Right ventricle myocardium superior (tissue), 1 donor: ENCODE results near the gene MIF4GD. TPM values are rescaled to one million over a fixed set of nuclear protein-coding genes. Genes with fewer than 3 reads are reported as not detected.
"Not testable (repeated sequence)": the region's sequence is repeated elsewhere in the genome, so short reads cannot be mapped to it uniquely, and the experiment has no call there.

Source experiments
- ATAC-seq: fragments of 200-7000 bp; cut with Tn5 transposase; one replicate; pipeline ENCODE4 v1.9.1; 2020; ENCODE audit warnings: mild to moderate bottlenecking; ENCODE audit not compliant: poor library complexity
- DNase-seq: peaks from one replicate; pipeline ENCODE4 v3.0.0-alpha.2; 2020
- intact Hi-C: fragments of 100-400 bp; cut with DNase I; formaldehyde crosslinking; loops from one replicate; pipeline ENCODE4 v1.11.2; 2022
- total RNA-seq: library from RNA; stranded (reverse); fragmentation: NEBNext Ultra II Directional; extraction: Animal tissue kit (Norgen Biotek cat#: 25700); gene quantifications from one replicate; pipeline ENCODE4 v1.2.1, GENCODE V29; 2021
- donor health status: DM: no; HTN: yes; CAD: no; lungs with severe emphysema.

MIF4GD gene
- total RNA-seq, 1 donor from 2014 or later, result 13.7 TPM

DNA sequence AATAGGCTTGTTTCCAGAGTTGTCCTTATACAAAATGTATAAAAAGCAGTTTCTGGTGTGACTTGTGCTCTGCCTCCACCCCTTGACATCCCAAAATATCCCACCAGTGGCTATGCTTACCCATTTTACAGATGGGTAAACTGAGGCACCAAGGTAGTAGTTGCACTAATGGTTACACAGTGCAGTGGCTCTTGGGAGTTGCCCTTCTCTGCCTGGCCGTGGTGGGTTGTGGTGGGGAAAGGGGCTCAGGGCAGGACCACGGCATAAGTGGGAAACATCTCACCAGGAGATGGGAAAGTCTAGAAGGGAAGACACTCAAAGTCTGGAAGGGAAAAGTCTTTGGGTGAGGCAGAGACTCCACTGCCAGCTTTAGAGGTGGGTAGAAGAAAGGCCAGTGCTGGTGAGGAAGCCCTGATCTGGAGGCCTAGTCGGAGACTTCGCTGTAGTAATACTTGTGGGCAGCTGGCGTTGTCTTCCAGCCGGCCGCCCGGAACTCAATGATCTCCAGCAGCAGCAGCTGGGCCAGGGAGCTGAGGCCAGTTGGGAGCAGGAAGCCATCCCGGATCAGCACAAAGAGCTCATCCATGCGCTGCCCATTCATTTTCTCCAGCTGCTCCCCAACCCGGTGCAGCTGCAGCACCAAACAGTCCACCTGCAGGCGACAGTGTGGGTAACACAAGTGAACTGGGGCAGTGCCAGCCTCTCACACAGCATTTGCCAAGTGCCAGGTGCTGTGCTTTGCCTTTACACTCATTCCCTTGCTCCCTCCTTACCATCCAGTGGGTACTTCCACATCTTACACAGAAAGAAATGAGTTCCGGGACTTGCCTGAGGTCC is 4.5 kb downstream of the MIF4GD start:
- intact Hi-C loops, result no loop called here
- DNase-seq (no peak), ATAC-seq (no peak)

DNA sequence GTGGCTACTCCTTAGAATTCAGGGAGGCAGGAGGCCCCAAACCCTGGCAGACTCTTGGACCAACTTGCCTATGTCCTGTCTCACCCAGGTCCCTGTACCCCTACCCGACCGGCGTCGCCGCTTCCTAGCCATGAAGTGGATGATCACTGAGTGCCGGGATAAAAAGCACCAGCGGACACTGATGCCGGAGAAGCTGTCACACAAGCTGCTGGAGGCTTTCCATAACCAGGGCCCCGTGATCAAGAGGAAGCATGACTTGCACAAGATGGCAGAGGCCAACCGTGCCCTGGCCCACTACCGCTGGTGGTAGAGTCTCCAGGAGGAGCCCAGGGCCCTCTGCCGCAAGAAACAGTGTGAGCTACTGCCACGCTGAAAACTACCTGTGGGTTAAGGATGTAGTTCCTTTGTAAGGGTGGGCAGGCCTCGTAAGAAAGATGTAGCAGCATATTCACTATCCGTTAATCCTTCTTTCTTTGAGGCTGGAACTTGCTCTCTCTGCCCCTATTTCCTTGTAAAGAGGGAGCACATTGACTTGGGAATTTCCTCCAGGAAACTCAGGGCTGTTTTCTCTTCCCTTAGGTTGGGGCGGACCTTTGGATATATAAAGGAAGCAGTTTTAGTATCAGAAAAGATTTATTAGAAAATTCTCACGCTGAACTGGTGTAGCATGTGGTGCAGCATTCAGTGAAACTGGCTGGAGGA is 5.3 kb downstream of the MIF4GD start:
- no peak for ATAC-seq
- intact Hi-C loops, result no loop called here
- DNase-seq, result no peak

DNA sequence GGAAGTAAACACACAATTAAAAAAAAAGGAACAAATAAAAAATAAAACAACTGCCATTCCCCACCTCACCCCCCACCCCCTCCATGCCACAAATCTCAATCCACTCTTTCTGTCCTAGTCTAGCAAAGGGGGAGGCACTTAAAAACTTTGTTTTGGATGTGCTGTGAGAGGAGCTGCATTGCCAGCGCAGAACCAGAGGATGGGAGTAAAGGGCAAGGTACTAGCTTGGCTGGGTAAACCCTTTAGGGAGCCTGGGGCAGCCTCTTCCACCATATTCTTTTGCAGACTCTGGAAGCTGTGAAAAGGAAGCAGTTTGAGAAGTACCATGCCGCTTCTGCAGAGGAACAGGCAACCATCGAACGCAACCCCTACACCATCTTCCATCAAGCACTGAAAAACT is 8.0 kb downstream of the MIF4GD start:
- no peak for ATAC-seq
- DNase-seq, result no peak
- intact Hi-C loops, result no loop called here

DNA sequence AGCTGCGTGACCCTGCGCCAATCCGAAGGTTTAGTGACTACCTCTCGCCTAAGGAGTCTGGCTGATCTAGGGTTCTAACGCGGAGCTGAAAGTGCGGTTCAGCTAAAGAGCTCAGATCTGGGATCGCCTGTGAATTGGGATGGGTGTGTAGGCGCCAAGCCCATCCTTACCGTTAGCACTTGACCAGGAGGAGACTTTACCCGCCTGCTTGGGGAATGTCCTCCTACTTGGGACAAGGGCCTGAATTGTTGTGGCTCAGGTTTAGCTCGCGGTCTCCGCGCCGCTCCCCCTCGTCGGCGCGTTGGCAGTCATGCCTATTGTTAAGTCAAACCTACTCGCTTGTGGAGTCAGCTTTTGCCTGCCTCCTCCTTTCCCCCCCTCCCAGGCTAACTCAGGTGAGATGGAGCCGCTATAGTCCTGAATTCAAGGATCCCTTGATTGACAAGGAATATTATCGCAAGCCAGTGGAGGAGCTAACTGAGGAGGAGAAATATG is 8.9 kb downstream of the MIF4GD start:
- intact Hi-C loops, result no loop called here
- ATAC-seq, result no peak
- DNase-seq, result no peak

DNA sequence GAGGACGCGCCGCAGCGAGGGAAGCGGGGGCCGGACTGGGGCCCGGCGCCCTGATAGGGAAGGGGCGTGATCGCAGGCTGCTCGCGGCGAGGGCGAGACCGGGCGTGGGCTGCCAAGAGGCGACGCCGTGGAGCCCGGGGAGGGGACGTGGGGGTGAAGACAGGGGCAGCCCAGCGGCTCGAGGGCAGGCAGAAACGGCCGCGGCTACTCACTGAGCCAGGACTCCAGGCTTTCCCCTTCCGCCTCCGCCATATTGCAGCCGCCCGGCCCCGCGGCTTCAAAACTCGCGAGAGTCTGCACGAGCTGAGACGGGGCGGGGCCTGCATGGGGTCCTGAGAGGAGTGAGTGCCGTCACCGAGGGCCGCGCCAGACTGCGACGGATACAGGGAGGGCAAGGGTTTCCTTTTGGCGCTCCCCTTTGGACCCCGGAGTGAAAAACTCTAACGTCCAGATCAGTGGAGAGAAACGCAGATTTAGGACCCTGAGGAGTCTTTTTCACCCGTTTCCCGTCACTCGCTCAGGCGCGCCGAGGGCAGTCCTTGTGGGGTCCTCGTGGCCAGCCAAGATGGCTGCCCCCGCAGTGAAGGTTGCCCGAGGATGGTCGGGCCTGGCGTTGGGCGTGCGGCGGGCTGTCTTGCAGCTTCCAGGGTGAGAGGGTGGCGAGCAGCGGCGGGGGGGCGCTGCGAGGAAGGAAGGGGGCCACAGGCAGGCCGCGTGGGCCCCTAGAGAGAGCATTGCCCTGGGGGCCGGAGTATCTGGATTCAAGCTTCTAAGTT is 9.5 kb downstream of the MIF4GD start, which contains the start of the genes GGA3 and MRPS7:
Gene GGA3, minus strand, starts transcription at position 271 of the 776 bp plus-strand sequence. Its CDS starts 19 bp downstream, at position 252.
Gene MRPS7, plus strand, starts transcription at position 544 of the 776 bp plus-strand sequence. Its CDS starts 22 bp downstream, at position 566.
- intact Hi-C loops, result no loop called here
- peak; percentile 99 for ATAC-seq

DNA sequence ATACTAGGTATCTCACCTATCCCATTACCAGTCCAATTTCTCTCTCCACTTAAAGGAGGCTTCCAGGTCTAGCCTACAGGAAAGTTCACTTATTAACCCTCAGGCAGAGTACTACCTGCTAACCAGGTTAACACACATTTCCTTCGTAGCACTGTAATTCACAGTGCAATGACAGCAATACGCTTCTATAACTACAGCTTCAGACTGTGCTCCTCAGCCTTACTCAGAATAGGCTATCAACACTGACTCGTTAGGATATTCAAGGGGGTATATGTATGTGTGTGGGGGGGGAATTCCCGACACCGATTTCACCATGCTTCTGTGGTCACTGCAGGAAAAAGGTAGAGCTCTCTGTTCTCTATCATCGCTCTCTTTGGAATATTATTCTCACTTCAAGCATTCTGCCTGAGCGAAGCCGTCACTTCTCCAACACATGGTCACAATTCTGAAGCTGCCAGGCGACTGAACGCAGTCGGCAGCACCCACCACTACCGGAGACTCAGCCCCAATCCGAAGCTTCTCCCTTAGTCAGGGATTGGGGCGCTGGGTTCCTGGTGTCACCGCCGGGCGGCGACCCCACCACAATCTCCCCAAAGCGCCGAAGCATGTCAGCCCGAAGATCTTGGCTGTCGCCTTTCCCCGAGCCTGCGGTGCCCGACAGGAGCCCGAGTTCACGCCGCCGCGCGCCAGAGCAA is 10.2 kb downstream of the MIF4GD start:
- ATAC-seq (peak; percentile 6), DNase-seq (no peak)
- intact Hi-C loops, result no loop called here

More for the DNA sequence above, 9.5 kb downstream of the MIF4GD start, which contains the start of the genes GGA3 and MRPS7:
- peak; percentile 98 for DNase-seq

DNA sequence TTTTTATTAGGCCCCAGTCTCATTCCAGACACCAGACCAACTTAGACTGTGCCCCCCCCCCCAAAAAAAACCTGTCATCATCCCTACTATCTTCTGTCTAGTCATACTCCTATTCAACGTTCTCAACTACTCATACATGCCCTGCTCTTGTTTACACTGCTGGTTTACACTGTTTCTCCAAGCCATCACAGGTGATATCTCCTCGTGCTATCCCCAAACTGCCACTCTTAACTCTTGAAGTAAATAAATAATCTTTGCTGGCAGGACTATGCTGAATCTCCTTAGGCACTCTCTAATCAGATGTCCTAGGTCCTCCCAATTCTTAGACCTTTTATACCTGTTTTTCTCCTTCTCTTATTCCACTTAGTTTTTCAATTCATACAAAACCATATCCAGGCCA is 13.8 kb downstream of the MIF4GD start:
- intact Hi-C loops, ATAC-seq, DNase-seq: not testable (repeated sequence)

DNA sequence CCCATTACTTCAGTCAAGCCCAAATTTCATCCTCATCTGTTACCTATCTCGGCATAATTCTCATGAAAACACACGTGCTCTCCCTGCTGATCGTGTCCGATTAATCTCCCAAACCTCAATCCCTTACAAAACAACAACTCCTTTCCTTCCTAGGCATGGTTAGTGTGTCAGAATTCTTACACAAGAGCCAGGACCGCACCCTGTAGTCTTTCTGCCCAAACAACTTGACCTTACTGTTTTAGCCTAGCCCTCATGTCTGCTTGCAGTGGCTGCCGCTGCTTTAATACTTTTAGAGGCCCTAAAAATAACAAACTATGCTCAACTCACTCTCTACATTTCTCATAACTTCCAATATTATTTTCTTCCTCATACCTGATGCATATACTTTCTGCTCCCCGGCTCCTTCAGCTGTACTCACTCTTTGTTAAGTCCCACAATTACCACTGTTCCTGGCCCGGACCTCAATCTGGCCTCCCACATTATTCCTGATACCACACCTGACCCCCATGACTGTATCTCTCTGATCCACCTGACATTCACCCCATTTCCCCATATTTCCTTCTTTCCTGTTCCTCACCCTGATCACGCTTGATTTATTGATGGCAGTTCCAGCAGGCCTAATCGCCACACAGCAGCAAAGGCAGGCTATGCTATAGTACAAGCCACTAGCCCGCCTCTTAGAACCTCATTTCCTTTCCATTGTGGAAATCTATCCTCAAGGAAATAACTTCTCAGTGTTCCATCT is 14.9 kb downstream of the MIF4GD start:
- intact Hi-C loops, ATAC-seq, DNase-seq: not testable (repeated sequence)

DNA sequence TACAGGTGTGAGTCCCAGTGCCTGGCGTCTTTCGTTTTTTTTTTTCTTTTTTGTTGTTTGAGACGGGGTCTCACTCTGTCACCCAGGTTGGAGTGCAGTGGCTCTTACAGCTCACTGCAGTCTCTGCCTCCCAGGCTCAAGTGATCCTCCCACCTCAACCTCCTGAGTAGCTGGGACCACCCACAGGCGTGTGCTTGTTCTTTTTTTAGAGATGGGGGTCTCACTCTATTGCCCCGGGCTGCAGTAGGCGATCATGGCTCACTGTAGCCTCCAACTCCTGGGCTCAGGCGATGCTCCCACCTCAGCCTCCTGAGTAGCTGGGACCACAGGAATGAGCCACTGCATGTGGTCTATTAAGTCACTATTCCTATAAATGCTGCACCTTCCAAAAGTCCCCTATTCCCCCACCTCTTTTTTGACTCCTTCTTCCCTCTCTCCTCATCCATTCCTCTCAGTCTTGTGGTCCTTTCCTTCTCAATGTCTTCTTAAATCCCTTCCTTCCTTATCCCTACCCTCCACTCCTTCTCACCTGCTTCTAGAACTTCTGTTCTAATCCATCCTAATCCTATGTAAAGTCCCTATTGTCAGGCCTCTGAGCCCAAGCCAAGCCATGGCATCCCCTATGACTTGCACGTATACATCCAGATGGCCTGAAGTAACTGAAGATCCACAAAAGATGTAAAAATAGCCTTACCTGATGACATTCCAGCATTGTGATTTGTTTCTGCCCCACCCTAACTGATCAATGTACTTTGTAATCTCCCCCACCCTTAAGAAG is 18.8 kb downstream of the MIF4GD start:
- ATAC-seq, result no peak
- intact Hi-C loops, result no loop called here
- DNase-seq, result no peak

DNA sequence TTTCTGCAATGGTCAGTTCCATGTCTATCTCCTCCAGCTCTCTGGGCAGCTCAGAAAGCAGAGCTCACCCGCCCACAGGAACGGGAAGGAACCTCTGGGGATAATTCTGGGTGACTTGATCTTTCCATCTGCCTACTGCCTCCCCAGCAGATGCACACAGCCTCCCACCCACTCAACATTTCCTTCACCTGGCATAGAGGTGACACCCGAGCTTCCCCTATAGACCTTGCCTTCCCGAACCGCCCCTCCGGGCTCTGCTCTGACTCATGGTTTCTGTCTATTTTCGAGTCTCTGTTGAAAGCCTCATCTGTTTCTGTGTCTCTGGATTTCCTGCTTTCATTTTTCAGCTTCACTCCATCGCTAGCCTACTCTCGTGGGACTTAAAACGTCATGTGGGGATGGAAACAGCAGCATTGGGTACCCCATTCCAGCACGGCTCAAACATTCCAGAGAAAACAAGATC is 21.0 kb downstream of the MIF4GD start:
- peak; percentile 60 for ATAC-seq
- intact Hi-C loops, result no loop called here
- no peak for DNase-seq

DNA sequence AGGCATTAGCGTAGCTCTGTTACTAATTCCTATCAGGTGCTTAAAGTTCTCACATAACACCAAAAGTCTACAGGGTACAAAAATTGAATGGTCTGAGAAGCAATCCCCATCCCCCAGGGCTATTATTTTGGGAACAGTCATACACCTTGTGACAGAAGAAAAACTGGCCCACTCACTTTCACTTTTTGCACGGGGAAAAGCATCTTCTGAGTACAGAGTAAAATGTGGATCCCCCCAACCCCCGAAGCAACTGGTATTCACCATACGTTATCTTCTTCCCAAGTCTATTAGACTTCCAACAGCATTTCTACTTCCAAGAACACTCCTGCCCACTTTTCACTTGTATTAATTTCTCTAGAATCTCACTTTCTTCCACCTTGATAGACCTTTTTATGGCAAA is 21.5 kb downstream of the MIF4GD start:
- DNase-seq, result no peak
- intact Hi-C loops, result no loop called here

DNA sequence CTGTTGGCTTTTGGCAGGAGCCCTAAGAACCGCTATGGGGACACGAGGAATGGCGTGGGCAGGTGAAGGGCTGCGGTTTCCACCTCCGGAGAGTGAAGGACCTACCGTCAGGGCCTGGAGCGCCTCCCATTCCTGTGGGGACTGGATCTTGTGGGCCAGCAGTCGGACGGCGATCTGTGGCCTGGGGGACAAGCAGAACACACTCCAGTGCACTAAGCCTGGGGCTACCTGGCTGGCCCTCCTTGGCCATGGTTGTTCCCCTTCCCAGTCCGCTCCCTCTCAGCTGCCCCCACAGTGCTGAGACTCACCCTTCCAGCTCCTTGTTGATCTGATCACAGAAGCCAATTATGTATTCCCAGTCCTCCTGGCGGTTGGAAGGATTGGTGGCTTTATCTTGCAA is 24.6 kb downstream of the MIF4GD start:
- ATAC-seq (no peak), DNase-seq (no peak)
- intact Hi-C loops, result no loop called here

More for the DNA sequence above, 21.5 kb downstream of the MIF4GD start:
- ATAC-seq, result no peak

DNA sequence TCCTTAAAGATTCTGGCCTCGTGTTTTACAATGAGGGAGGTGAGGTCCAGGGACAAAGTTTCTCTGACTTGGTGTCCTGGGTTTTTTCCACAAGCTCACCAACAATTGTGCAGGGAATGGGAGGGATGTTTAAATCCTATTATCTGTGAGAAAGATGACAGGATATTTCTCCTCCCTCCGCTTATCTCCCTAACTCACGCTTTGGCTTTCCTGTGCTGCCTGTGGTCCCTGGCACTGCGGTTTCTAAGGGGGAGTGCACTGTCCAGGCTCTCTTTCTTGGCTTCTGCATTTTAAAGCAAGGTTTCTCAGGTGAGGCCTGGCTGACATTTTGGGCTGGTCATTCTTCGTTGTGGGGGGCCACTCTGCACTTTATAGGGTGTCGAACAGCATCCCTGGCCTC is 26.0 kb downstream of the MIF4GD start:
- ATAC-seq (no peak), DNase-seq (no peak)
- intact Hi-C loops, result no loop called here

DNA sequence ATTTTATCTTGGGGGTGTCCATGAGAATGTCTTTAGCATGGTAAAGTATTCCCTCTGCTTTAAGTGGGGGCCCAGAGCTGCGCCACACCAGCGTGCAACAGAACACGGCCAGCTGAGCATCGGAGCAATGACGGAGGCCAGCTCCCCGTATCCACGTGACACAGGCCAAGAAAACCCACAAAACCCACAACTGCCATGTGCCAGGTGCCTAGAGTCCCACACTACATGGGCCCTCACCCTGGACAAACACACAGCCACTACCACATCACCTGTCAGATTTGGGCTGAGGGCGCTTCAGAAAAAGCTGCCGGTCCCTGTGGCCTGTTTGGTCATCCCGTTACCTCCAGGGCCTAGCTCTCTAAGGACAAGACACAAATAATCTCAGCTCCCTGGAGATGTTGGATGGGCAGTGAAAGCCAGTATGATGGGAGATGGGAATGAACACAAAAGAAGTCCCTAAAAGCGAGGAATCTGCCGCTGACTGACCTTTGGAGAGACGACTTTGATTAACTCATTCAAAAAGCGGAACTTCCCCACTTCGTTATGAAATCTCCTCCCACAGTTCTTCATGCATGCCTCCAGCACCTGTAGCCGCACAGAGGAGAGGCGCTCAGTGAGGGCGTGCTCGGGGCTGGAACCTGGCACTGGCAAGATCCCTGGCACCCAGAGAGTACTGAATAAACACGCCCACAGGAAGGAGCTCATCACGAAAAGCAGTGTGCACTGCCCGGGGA is 26.7 kb downstream of the MIF4GD start:
- no peak for DNase-seq
- no peak for ATAC-seq
- intact Hi-C loops, result no loop called here

DNA sequence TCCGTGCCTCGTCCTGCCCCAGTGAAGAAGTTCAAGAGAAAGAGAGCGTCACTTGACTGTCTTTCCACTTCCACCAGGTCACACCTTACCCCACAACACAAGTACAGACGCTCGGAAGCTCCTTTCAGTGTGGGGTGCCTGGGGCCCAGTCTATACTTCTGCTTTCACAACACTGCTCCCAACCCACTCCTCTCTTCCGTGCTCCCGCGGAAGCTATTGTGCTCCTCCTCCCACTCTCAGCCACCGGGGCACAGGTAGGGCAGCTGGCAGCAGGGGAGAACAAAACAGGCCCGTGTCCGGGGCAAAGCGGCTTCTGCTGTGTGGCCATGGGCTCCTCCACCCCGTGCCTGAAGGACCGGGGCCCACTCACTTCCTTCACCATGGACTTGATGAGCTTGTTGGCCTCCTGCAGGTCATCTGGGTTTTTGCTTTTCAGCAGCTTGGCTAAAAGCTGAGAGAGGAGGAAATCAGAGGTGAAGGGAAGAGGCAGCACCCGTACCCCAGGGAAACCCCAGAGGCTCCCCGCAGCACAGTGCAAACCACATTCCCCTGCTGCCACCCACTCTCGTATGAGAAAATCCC is 28.5 kb downstream of the MIF4GD start:
- ATAC-seq, result no peak
- intact Hi-C loops, result no loop called here
- no peak for DNase-seq

DNA sequence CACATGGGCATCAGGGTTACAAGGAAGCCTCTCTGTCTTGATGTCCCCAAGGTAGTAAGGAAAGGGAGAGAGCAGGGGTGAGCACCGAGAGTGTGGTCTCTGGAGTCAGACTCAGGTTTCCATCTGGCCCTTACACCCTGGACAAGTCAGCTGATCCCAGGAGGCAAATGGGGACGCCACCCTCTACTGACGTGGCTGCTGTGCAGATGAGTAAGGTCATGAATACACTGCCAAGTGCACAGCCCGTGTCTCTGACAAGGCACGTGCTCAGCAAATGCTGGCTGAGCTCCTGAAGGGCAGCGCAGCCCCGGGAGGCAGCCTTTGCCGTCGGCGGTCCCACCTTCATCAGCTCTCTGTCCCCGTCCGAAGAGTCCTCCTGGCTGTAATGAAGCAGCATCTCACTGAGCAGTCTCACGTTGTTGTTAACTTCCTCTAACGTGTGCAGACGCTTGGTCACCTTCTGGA is 29.0 kb downstream of the MIF4GD start:
- intact Hi-C loops, result no loop called here
- ATAC-seq (no peak), DNase-seq (no peak)
